GM21576 (cell line): Measurements from ENCODE around the gene BRD3.

Experiments
- ATAC-seq: cut with Tn5 transposase; IDR thresholded peaks from one replicate; pipeline ENCODE4 v1.9.1; 2021; ENCODE audit warnings: mild to moderate bottlenecking, moderate library complexity; ENCODE audit not compliant: unreplicated experiment

The BRD3 gene

GRCh38 chr9:133981589-133981957 is 86.3 kb downstream of the BRD3 start:
- no peak for ATAC-seq

GRCh38 chr9:133980864-133981588 is 86.8 kb downstream of the BRD3 start:
- ATAC-seq: no peak
